ENCODE measurements around the gene TRPV3. TPM values are rescaled to one million over a fixed set of nuclear protein-coding genes. Genes with fewer than 3 reads are reported as not detected.

The TRPV3 gene
- total RNA-seq, 4 donors from 2014 or later, result 5.0 to 39.1 (median 16.5) TPM

DNA sequence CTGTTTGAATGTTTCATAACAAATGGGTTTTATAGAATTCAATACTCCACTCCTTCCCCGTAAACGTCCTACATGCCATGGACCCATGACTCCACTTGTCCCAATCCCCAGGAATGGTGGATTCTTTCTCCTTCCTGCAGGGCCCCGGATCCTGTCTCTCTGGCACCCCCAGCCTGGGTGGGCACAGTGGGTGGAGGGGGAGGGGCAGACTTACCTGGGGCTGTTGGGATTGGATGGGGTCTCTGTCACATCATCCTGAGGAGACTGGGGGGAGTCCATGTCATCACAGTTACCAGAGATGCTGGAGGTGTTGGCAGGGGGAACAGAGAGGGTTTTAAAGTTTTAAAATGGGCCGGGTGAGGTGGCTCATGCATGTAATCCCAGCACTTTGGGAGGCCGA lies 13.2 kb downstream of the TRPV3 start:
- no peak overlapping the region for H3K27ac ChIP-seq
- H3K9me3 ChIP-seq, result no peaks in the 10 kb centered on the region
- TF ChIP-seq, protein P1, sequence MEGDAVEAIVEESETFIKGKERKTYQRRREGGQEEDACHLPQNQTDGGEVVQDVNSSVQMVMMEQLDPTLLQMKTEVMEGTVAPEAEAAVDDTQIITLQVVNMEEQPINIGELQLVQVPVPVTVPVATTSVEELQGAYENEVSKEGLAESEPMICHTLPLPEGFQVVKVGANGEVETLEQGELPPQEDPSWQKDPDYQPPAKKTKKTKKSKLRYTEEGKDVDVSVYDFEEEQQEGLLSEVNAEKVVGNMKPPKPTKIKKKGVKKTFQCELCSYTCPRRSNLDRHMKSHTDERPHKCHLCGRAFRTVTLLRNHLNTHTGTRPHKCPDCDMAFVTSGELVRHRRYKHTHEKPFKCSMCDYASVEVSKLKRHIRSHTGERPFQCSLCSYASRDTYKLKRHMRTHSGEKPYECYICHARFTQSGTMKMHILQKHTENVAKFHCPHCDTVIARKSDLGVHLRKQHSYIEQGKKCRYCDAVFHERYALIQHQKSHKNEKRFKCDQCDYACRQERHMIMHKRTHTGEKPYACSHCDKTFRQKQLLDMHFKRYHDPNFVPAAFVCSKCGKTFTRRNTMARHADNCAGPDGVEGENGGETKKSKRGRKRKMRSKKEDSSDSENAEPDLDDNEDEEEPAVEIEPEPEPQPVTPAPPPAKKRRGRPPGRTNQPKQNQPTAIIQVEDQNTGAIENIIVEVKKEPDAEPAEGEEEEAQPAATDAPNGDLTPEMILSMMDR (IDR thresholded peaks at IDR 0.05), result no peak
- TF ChIP-seq POLR2A (IDR thresholded peaks at IDR 0.05), result no peak
- no peak overlapping the region for H3K4me3 ChIP-seq
- no peaks in the 10 kb centered on the region for H3K36me3 ChIP-seq
- H3K4me1 ChIP-seq, result no peaks in the 10 kb centered on the region
- DNase-seq, result no peak
- H3K27me3 ChIP-seq, result no peaks in the 10 kb centered on the region

DNA sequence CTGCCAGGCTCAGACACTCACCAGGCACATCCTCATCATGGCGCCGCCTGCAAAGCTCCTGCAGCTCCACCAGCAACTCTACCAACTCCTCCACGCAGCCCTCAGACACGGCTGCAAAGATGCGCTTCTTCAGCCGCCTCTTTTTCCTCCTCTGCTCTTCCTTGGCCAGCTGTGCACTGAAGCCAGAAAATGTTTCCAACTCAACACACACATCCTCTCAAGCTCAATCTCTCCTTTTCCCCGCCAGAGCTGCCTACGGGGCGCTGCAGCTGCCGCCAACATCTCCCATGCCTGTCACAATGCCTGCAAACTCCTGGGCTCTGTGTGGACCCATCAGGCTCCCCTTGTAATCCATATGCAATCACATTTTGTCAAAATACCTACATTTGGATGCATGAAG lies 14.2 kb downstream of the TRPV3 start:
- Histone ChIP-seq H3K9me3 (no peaks in the 10 kb centered on the region), H3K36me3 (no peaks in the 10 kb centered on the region), H3K4me1 (no peaks in the 10 kb centered on the region), H3K27me3 (no peaks in the 10 kb centered on the region), H3K27ac (no peak overlapping the region), H3K4me3 (no peak overlapping the region)
- DNase-seq, result no peak
- no peak for TF ChIP-seq POLR2A (IDR thresholded peaks at IDR 0.05)
- TF ChIP-seq, protein P1 (IDR thresholded peaks at IDR 0.05), result no peak

- Histone ChIP-seq H3K36me3 (no peaks in the 10 kb centered on the region), H3K9me3 (no peaks in the 10 kb centered on the region), H3K27me3 (no peaks in the 10 kb centered on the region), H3K27ac (no peak overlapping the region), H3K4me3 (no peak overlapping the region), H3K4me1 (no peaks in the 10 kb centered on the region)
- no peak for DNase-seq
- TF ChIP-seq, protein P1 (IDR thresholded peaks at IDR 0.05), result no peak
- no peak for TF ChIP-seq POLR2A (IDR thresholded peaks at IDR 0.05)
Observed at GRCh38 chr17:3542410-3543088, 15.1 kb downstream of the TRPV3 start.

DNA sequence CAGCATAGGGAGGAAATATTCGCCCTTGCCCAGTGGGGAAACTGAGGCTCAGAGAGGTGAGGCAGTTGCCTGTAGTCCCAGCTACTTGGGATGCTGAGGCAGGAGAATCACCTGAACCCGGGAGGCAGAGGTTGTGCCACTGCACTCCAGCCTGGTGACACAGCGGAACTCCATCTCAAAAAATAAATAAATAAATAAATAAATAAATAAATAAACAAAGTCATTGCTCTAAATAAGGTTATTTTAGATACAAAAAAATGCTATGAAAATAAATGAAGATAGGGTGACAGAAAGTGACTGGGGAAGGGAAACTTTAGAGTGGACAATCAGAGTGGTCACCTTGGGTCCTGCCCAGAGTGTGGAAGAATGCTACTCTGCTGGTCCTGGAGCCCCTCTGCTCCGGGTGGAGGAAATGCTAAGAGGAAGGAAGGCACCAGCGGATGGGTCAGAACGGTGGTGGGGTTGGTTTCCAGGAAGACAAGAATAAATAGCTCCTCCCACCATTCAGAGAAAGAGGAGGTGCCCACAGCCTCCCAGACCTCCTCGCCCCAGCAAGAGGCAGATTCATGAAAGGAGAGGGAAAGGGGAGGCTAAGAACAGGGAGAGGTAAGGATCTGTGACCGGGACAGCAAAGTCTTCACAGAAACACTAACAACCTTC lies 17.6 kb downstream of the TRPV3 start:
- Histone ChIP-seq H3K36me3 (no peaks in the 10 kb centered on the region), H3K9me3 (no peaks in the 10 kb centered on the region), H3K4me3 (no peak overlapping the region), H3K27me3 (no peaks in the 10 kb centered on the region), H3K27ac (no peak overlapping the region), H3K4me1 (peaks cover 0 to 12% (median 0%) of the 10 kb centered on the region in 4 donors)
- no peak for TF ChIP-seq POLR2A (IDR thresholded peaks at IDR 0.05)
- TF ChIP-seq, protein P1 (IDR thresholded peaks at IDR 0.05), result no peak
- DNase-seq, result no peak

DNA sequence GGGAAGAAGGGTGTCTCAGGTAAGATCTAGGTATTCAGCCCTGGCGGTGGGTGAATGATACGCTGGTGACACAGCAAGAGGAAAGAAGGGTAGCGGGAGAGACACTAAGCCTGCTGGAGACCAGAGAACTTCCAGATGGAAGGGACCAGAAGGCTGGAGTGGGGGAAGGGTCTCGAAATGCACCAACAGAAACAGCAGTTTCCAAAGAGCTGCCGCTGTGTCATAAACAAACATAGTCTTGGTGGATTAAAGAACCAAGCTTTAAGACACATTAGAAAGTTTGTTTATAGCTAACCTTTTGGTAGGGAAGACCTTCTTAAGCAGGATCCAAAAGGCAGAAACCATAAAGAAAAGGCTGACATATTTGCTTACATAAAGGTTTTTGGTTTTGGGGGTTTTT lies 20.9 kb downstream of the TRPV3 start:
- Histone ChIP-seq H3K4me1 (peaks cover 0 to 12% (median 0%) of the 10 kb centered on the region in 4 donors), H3K4me3 (no peak overlapping the region), H3K27ac (no peak overlapping the region), H3K27me3 (no peaks in the 10 kb centered on the region), H3K9me3 (no peaks in the 10 kb centered on the region), H3K36me3 (no peaks in the 10 kb centered on the region)
- TF ChIP-seq, protein P1 (IDR thresholded peaks at IDR 0.05), result no peak
- TF ChIP-seq POLR2A (IDR thresholded peaks at IDR 0.05), result no peak
- DNase-seq, result no peak

Data from Peyer's patch (tissue), 4 donors.